HG02571 (cell line): ENCODE results near the gene FBXL3.

Experiments
- ATAC-seq: cut with Tn5 transposase; IDR thresholded peaks from one replicate; pipeline ENCODE4 v1.9.1; 2021; ENCODE audit warnings: mild to moderate bottlenecking, moderate library complexity; ENCODE audit not compliant: unreplicated experiment

Gene FBXL3, protein sequence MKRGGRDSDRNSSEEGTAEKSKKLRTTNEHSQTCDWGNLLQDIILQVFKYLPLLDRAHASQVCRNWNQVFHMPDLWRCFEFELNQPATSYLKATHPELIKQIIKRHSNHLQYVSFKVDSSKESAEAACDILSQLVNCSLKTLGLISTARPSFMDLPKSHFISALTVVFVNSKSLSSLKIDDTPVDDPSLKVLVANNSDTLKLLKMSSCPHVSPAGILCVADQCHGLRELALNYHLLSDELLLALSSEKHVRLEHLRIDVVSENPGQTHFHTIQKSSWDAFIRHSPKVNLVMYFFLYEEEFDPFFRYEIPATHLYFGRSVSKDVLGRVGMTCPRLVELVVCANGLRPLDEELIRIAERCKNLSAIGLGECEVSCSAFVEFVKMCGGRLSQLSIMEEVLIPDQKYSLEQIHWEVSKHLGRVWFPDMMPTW

DNA sequence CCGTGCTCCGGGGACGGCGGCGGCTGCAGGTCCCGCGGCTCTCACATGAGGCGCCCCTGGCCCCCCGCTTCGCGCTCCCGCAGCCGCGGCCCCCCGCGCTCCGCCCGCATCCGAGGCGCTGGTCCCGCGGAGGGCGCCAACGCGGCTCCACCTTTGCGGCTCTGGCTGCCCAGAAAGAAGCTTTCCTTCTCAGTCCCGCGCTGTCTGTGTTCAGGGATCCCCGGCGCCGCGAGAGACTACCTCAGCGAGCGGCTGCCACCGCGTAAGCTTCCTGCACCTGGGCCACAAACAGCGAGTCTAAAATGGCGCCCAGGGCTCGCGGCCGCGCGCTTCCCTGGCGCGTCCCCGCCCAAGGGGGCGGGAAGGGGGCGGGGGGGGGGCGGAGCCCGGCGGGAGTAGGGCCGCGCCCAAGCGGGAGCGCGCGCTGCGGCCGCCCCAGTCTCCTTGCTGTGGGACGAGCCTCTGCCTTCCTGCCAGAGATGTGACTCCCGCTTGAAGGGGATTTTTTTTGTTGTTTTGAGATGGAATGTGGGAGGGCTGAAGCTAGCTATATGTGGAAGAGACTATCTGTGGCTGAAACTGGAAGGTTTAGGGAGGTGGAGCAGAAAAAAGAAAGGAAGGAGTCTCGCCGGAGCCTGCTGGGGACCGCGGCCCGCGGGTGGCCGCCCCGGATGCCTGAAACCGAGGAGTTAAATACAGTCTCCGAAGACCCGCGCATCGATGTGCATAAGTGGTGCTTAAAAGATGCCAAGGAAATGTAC is at the start of gene FBXL3:
Gene FBXL3, minus strand, starts transcription at position 299 of the 761 bp plus-strand sequence. CDS start 5,299 bp downstream, outside the sequence.
- ATAC-seq: peak; percentile 48

DNA sequence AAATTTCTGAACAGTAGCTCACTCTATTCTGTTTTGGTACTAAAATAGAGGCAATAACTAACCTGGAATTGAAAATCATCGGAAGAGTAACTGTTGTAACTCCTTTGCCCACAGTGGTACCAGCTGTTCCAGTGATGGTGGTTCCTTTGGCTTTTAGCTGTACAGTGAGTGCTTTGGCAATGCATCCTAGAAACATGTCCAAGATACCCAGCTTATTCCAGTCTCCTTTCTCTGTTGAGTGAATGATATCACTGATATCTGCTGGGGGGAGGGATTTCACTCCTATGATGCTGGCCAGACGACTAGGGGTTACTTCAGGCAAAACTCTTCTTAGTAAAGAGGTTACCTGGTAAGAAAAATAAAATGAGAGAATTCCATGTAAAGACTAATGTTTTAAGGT is 40.6 kb upstream of the FBXL3 start:
- no peak for ATAC-seq

DNA sequence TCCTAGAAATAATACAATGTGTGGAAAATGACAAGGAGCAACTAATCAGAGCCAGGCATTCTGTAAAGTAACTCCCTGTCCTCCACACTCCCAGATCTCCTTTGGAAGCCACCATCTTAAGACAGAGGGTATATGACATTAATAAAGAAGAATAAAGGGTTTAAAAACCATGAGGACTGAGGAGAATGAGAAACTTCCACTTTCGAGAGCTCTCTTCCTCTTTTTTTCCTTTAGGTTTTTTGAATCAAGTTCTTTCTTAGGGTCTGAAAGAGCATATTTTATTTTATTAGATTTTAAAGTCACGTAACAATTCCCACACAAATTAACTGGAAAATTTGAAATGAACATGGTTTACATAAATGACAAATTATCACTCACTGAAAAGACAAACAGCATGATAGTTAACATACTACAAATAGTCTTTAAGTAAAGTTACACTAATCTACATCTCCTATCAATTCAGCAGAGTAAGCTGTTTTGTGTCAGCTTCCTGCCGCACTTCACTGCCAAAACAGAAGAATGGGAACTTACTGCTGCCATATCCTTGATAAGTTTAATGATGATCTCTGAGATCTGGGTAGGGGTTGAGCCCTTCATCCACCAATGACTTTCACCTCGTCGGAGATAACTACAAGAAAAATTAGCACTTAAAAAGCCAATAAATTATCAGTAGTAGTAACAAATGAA is 38.6 kb upstream of the FBXL3 start:
- ATAC-seq: no peak

DNA sequence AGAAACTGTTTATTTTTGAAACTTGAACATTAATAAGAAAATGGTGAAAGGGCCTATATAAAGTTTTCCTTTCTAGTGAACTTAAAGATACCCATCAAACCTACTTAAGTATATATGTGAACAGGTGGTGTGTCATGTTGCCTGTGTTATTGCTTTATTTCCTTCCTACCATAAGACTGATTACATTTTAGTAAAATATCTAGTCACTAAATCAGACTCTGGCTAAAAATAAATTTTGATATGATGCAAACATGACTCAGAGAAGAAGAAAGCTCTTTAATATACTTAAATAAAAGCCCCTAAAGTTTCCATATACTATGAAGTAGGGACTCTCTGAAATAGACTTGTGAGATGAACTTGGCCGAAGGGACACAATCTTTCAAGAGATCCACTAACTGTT is 35.1 kb upstream of the FBXL3 start:
- no peak for ATAC-seq

DNA sequence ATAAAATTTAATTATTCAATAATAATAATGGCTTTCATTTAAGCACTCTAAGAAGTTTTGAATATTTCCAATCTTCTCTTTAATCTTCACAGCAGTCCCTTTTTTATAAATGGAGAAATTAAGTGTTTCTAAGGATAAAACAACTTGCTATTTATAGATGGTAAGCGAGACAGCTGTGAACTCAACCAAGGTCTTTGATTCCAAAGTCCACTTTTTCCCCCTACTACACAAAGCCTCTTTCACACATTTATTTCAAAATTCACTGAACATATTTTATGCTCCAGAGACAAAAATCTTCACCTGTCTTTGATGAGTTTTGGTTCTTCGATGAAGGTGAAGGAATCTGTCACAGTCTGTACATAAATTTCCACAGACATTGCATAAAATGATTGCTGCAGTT is 34.4 kb upstream of the FBXL3 start:
- no peak for ATAC-seq

DNA sequence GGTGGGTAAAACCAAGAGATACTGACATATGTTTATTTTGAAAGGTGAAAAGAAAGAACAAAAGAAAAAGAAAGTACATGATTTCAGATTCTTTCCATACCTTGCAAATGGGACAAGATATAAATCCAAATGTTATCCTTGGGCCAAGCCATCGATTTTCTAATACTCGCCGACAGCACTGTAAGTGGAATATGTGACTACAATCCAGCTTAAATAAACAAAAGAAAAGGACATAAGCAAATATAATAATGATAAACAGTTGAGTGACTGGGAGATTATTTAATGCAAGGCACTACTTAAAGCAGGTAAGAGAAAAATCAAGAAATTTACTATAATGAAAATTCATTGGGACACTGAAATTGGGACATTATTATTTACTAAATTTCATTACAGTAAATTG is 29.9 kb upstream of the FBXL3 start:
- no peak for ATAC-seq

DNA sequence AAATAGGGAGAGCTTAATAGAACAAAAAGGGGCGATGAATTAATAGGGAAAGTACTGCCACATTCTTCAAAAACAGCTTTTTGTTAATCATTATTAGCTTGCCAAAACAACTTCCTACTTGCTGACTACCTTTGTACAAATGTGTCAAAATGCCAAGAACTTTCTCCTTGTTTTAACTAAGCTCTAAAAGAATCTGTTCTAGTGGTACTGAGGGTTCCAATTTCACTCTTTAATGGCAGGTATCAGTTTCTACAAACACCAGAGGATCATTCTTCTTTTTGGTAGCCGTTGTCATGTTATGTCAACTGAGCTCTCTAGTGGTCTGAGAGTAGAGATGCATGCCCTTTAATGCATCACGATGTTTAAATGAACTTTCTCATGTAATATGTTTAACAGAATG is 29.4 kb upstream of the FBXL3 start:
- no peak for ATAC-seq

DNA sequence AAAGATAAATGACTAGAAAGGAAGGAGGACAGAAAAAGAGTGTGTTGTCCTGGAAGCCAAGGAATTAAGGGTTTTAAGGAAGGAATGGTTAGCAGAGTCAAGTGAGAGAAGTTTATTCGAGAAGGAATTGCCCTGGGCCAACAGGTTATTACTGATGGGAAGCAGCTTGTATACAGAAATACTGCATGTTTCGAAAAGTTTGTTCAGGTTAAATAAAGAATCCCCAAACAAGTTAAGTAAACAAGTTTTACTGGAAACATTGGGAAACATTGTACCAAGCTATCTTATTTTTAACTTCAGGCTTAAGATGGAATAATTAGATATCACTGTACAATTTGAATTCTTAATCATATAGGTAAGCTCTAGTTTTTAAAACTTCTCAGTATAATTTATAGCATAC is 28.2 kb upstream of the FBXL3 start:
- ATAC-seq: no peak

DNA sequence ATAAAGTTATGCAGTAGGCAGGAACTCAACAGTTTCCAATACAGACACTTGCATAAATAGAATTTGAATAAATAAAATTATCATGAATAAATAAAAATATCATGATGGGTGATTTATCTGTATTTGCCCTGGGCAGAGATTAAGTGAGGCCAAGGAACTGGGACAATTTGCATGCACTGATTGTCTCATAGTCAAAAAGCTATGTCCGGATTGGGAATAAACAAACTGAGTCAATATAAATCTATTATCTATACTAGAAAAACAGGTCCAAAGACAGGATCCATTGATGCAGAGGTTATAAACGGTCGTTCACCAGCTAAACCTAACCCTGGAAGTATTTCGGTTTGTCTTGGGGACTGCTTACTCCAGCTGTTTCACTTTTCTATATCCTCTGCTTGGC is 26.2 kb upstream of the FBXL3 start:
- no peak for ATAC-seq

DNA sequence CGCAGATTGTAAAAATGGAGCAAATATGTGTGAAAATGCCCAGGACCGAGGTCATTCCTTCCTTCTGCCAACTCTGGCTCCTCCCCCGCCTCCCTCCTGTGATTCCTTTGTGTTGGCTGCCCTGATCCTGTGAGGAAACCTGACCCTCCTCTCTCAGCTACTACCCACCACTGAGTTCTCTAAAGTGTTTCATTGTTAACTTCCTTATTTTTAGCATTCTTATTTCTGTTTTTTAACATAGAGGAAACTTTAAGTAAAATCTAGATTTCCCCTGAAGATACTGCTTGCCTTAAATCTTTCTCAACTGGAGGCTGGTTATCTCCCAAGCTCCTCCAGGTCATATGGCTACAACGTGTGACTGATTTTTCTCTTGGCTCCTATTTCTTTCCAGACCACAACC is 21.7 kb upstream of the FBXL3 start:
- ATAC-seq: no peak

DNA sequence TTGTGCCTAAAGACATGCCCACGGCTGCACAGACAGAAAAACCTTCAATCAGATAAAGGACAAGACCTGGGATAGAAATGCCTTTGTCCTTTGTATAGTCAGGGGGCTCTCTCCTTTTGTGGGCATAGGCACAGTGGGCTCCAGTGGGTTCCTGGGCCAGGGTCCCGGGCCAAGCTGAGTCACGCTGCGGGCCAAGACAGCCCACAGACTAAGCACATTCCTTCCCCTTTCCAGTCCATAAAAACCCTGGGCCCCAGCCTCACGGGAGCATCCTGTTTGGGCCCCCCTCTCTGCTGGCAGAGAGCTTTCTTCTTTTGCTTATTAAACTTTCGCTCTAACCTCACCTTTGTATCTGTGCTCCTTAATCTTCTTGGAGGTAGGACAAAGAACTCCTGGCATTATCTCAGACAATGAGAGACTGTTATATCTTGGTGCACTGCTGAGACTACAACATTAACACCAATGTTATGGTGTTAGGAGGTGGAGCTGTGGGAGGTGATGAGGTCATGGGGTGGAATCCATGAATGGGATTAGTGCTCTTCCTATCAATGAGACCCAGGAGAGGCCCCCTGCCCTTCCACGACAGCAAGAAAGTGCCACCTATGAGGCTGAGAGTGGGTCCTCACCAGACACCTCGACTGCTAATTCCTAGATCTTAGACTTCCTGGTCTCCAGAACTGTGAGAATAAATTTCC is 20.8 kb upstream of the FBXL3 start:
- ATAC-seq: no peak

DNA sequence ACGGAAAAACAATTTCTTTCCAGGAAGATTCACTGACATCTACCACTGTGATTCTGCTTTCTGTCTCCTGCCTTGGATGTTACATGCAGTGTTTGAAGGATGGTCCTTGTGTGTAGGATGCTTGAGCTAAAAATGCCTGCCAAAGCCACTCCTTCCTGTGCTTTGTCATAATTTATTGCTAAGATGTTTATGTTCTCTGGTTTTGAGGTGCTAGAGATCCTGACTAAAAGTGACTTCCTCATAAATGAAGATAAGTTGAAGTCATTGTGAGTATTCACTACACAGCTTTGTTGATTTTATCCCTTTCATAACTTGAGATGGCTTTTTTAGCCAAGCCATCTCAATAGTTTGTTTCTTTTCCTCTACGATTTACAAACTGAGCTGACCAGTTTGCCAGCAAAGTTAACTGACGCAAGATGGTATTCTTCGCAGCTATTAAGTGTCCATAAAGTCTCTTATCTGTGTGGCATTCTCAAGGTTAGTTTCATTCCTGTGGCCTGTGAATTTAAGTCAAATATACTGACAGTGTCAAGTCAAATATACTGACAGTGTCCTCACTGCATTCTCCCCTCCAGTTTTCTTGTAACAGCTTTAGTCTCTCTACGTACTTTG is 15.7 kb upstream of the FBXL3 start:
- no peak for ATAC-seq

DNA sequence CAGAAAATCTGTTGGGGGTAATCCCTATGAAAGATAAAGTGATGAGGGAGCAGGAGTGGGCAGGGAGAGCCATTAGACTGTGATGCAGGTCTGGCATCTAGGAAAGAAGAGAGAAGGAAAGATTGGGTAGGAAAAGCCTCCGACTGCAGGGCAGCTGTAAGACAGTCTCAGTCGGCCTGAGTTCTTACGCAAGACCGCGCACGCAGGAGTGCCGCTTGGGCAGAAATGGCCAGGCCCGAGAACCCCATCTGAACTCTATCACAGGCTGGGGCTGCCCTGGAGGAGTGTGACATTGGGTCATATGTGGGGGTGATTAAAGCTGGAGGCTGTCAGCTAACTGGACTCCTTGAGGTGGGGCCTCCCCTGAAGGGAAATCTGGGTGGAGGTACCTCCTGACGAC is 13.9 kb upstream of the FBXL3 start:
- no peak for ATAC-seq

DNA sequence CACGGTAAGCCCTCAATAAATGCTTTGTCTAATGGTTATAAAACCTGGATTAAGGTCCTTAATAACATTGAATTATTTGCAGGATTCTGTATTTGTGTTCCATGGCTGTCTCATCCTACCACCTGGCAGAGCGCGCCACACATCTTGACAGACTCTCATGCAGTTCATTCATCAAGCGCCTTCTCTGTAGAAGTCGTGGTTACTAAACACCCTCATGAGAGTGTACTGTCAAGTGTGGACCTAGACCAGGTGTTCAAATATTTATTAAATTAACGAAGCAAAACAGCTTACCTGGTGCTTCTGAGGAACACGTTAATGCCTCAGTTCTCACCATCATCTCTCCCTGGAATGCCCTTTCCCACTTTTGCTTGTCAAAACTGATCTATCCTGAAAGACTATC is 13.1 kb upstream of the FBXL3 start:
- no peak for ATAC-seq

DNA sequence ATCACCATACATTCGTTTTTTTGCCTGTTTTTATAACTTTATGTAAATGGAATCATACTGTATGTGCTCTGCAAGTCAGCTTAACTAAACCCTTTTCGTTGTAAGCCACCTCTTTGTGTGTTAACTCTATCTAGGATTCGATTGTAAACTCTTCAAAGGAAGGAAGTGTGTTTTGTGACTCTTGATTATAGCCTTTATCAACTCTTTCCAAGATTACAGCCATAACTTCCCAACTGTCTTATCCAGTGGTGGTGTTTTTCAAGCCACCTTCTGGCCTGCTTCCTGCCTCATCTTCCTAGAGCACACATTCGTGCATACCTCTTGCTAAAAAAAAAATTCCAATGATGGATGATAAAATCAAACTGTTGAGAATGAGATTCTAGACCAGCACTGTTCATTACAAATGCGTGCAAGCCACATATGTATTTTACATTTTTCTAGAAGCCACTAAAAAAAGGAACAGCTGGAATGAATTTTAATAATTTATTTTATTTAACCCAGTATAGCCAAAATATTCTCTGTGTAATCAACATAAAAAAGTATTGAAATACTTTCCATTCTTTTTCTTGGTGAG is 12.0 kb upstream of the FBXL3 start:
- no peak for ATAC-seq

DNA sequence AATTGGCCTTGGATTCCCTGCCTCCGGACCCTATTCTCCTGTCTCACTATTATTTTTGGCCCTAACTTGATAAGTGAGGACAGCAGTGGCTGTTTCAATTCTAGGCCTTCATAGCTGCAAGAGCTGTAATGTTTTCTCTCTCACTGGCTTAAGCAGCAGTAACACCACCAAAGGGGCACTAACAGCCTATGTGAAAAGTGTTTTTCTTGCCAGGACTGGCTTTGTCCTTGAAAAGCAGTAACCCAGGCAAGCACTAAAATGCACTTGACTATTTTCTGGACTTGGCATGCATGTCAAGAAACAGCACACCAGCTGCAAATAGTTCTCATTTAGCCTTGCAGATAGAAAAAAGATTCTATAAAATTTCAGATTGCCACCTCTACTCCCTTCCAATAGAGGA is 9.3 kb upstream of the FBXL3 start:
- no peak for ATAC-seq

DNA sequence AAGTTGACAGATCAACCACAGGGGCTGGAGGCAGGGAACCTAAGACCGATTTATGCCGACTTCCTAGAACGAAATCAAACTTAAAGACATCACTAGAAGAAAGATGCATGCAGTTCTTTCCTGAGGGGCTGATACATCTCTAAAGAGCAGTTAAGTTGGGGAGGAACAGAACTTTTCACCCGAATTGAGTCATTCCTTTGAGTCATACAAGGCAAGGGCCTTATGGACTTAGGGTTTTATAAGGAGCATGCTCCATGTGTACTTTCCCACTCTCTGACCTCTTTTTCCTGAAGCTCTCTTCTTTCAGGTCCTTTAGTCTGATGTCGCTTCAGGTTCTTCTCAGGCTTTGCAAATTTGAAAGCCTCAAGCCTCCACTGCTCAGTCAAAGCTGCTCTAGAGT is 7.9 kb upstream of the FBXL3 start:
- ATAC-seq: no peak

DNA sequence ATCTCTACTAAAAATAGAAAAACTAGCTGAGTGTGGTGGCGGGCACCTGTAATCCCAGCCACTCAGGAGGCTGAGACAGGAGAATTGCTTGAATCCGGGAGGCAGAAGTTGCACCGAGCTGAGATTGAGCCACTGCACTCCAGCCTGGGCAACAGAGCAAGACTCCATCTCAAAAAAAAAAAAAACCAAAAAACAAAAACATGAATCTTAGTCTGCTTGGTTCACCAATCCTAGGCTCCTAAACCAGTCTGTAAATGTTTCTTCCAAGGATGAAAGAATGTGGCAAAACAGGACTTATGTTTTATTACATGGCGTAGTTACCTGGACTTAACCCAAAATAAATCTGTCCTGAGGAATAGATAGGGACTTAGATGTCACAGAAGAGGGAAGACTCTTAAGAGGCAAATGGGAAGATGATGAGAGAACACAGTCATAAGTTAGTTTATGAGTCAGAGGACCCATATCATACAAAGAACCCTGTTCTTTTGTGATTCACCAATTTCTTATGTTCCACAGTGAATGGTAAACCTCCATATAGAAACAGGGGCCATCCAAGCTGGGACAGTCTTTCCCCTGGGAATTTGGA is 6.9 kb upstream of the FBXL3 start:
- ATAC-seq: no peak

DNA sequence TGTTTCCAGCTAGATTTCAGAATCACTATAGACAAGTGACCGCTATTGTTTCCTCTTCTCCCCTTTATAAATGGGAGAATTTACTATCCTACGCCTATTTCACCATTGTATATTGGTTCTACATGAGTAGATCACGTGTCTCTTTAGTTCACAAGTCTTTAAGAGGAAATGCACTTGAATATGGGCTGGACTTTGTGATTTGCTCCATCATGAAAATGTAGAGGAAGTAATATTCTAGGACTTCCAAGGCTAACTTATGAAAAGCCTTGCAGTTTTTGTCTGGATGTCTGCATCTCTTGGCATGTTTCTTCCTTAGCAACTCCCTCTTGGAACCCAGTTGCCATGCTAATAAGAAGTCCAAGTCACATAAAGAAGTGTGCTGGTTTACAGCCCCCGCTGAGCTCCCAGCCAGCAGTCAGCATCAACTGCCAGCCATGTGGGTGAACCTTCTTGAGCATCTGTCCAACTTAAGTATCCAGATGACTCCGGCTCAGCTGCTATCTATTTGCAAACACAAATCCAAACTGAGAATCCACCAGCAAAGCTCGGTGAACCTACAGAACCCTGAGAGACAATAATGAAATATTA is 4.8 kb upstream of the FBXL3 start:
- ATAC-seq: no peak

DNA sequence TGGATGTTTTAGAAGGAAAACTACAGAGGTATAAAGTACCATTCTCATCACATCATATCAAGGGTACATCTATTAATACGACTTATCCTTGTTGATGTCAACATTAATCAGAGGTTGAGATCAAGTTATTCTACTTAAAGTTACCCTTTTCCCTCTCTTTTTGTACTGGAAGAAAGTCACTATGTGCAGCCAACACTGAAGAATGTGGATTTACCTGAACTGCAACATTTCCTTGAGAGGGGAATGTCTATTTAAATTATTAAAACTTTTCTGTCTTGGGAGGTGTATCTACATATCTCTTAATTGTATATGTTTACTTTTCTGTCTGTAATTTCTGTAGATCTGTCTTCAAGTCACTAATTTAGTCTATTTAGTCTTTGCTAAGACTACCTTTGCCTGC is 2.5 kb upstream of the FBXL3 start:
- ATAC-seq: no peak
